ENCODE measurements around the gene POLA2.

POLA2 gene

DNA sequence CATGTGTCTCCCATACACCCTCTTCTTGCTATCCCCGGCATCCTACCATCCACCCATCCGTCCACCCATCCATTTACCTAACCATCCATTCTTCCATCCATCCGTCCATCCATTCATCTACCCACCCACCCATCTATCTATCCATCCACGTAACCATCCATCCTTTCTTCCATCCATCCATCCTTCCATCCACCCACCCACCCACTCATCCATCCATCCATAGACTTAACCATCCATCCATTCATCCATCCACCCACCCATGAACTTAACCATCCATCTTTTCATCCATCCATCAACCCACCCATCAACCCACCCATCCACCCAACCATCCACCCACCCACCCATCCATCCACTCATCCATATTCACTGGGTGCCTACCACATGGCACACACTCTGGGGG, 42.3 kb downstream of the POLA2 start:
- no peak for FAIRE-seq
- DNase-seq (ENCODE audit: extremely low spot score, insufficient read length, low read depth) = no peak

DNA sequence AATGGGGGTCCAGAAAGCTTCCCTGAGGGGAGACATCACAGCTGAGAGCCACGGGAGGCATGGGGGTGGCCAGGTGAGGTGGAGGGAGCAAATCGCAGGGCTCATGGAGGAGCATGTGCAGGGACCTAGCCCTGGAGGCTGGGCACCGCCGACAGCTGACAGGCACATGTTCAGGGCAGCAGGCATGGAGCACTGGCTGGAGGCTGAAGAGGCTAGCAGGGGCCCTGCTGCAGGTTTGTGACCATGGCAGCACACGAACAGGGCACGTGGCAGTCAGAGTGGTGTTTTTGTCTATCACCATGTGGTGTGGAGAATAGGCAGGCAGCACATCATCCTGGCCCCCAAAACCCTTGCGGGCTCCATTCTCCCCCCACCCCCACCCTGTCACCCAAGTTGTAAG, 42.9 kb downstream of the POLA2 start:
- no peak for FAIRE-seq

DNA sequence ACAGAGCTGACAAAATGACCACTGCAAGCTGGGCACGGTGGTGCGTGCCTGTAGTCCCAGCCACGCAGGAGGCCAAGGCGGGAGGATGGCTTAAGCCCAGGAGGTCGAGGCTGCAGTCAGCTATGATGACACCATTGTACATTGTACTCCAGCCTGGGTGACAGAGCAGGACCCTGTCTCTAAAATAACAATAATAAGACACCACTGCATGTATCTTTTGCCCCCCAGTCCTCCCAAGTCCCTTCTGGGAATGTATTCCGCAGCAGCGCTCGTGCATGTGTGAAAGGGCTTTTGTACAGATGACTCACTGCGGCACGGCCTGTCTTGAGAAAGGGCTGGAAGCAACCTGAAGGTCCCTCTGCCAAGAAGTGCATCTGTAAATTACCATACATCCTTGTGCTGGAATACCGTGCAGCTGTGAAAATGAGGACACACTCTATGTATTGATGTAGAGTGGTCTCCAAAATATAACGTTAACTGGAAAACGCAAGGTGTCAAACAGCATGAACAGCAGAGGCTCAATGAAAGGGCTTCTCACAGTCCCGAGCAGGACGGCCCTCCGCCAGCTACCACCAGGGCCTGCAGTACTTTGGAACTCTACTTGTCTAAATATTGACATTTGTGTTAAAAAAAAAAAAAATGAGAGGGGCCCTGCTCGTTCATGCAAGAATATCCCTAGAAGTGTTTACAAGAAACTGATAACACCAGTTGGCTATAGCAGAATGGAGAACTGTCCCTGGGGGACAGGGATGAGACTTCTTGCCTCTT, 43.9 kb downstream of the POLA2 start:
- DNase-seq (ENCODE audit: extremely low spot score, insufficient read length, low read depth) = no peak
- no peak for FAIRE-seq

More for the DNA sequence above, 42.9 kb downstream of the POLA2 start:
- no peak for DNase-seq (ENCODE audit: extremely low spot score, insufficient read length, low read depth)

DNA sequence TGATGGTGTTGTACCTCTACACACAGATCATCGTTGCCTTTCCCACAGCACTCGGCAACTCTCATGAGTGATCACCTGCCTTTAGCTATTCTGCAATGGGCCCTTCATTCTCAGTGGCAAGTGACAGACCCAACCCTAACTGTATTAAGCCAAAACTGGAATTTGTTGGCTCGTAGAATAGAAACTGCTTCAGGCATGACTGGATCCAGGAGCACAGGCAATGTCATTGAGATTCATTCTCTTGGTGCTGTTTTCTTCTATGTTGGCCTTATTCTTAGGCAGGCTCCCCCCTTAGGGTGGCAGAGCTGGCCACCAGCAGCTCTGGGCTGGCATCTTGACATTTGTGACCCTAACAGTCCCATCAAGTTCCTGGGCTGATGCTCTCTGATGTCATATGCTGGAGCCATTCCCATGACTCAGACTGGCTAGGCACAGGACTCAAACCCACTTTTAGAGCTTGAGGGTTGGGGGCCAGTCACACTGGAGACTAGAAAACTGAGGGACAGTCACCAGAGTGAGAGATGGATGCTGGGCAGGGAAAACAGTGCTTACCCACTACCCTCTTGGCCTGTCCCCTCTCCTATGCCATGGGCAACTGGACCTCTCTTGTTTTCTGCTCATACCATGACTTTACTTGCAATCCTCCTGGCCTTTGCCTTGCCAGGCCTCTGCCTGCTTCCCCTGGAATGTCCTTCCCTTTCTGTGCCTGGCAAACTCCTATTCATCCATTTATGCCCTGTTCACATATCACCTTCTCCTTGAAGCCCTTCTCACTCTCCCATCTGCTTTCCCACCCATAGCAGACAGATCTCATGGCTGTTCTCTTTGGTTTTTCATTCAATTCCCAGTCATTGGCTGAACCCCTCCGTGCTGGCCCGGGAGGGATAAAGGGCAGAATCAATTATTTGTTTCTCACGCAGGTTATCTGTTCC, 45.8 kb downstream of the POLA2 start:
- FAIRE-seq (no peak), DNase-seq (ENCODE audit: extremely low spot score, insufficient read length, low read depth) (no peak)

DNA sequence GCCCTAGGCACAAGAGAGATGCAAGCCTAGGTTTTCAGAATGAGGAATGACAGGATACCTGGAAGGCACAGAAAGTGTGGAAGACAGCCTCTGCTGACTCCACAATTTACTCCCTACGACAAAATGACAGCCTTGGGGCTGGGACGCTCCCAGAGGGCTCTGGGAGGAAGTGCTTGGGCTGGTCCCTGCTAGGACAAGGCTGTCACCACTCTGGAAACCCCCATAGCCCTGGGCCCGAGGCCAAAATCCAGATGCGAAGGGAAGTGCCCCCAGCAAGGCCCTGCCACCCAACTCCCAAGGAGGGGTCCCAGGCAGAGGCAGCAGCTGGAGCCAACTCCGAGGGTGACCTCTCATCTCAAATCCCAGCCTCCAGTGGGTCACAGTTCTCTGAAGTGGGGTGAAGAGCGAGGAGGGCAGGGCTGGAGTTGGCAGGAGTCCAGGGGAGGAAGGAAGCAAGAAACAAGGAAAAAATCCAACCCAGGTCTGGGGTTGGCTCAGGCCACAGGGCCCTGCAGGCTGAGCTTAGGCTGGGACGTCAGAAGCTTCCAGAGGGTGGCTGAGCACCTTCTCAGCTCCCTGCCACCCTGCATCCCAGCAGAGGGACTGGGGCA, 46.6 kb downstream of the POLA2 start:
- FAIRE-seq (no peak), DNase-seq (ENCODE audit: extremely low spot score, insufficient read length, low read depth) (no peak)

DNA sequence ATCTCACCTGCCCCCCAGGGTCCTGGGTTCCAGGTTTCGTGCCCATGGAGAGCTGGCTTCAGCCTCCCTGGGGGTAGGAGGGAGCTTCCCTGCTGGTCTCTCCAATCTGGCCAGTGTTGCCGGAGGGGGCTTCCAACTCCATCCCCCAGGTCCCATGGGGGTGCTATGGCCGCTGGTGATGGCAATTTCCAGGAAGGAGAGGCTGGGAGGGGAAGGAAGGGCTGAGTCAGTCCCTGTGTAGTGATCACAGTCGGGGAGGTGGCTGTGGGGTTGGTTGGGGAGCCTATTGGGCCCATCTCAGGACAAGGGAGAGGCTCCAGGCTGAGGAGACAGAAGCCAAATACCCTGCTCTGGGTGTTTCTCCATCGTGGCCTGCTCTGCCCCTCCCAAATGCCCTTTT, 47.2 kb downstream of the POLA2 start:
- FAIRE-seq (no peak), DNase-seq (ENCODE audit: extremely low spot score, insufficient read length, low read depth) (no peak)

DNA sequence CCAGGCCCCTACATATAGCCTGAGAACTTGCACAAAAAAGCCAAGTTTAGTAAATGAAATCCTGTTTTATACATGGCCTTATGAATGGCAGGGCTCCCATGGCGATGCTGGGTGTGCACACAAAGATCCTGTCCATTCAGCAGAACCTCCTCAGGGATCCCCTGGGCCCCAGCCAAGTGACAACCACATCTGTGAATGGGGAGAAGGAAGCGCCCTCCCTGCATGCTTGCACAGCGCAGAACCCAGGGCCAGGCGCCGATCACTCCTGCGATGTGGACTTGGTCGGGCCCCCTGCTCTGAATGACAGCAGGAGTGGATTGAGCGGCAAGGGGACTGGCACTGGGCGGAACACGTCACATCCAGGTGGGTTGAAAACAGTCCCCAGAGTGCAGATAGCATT, 48.5 kb downstream of the POLA2 start:
- DNase-seq (ENCODE audit: extremely low spot score, insufficient read length, low read depth) (no peak), FAIRE-seq (no peak)

GRCh38 chr11:65310736-65311135, 49.0 kb downstream of the POLA2 start:
- no peak for DNase-seq (ENCODE audit: extremely low spot score, insufficient read length, low read depth)

GRCh38 chr11:65311170-65311678, 49.5 kb downstream of the POLA2 start:
- DNase-seq (ENCODE audit: extremely low spot score, insufficient read length, low read depth) = no peak
- no peak for FAIRE-seq

More at GRCh38 chr11:65310736-65311135, 49.0 kb downstream of the POLA2 start:
- no peak for FAIRE-seq

GRCh38 chr11:65314501-65315203, 52.9 kb downstream of the POLA2 start, which contains the start of gene CDC42EP2:
TSS of gene CDC42EP2 (plus strand) at chr11:65314866. CDS start at chr11:65320899, 6,033 bp downstream.
- FAIRE-seq (peak; percentile 36), DNase-seq (ENCODE audit: extremely low spot score, insufficient read length, low read depth) (peak; percentile 69)

DNA sequence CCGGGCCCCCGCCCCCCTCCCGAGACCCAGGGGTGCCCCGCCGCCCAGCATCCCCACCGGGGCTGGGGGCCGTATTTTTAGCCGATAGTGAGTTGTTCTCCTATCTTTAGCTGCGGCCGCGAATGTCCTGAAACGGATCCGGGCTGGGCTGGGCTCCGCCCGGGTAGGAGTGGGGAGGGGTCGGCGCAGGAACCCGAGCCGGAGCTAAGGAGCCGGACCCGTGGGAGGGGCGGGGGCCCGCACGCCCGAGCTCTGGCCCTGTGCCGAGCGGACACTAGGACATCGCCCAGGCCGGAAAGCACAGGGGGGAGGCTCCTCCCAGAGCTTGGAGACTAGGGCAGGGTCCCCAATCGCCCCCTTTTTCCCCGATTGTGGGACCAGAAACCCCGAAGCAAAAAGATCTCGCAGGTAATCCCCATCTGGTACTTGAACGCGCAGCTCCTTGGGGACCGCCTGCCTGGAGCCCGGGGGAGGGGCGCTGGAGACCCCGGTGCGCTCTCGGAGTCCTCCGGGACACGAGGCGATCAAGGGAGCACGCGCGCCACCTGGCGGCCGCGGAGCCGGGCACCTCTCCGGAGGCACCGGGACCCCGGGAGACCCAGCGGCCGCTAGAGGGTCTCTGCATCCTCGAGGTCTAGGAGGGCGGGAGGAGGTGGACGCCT, 53.6 kb downstream of the POLA2 start:
- FAIRE-seq (no peak), DNase-seq (ENCODE audit: extremely low spot score, insufficient read length, low read depth) (peak; percentile 62)

GRCh38 chr11:65315866-65316226, 54.1 kb downstream of the POLA2 start:
- FAIRE-seq (no peak), DNase-seq (ENCODE audit: extremely low spot score, insufficient read length, low read depth) (no peak)

- no peak for DNase-seq (ENCODE audit: extremely low spot score, insufficient read length, low read depth)
- no peak for FAIRE-seq
These were observed 54.7 kb downstream of the POLA2 start for GRCh38 chr11:65316227-65317024.

DNA sequence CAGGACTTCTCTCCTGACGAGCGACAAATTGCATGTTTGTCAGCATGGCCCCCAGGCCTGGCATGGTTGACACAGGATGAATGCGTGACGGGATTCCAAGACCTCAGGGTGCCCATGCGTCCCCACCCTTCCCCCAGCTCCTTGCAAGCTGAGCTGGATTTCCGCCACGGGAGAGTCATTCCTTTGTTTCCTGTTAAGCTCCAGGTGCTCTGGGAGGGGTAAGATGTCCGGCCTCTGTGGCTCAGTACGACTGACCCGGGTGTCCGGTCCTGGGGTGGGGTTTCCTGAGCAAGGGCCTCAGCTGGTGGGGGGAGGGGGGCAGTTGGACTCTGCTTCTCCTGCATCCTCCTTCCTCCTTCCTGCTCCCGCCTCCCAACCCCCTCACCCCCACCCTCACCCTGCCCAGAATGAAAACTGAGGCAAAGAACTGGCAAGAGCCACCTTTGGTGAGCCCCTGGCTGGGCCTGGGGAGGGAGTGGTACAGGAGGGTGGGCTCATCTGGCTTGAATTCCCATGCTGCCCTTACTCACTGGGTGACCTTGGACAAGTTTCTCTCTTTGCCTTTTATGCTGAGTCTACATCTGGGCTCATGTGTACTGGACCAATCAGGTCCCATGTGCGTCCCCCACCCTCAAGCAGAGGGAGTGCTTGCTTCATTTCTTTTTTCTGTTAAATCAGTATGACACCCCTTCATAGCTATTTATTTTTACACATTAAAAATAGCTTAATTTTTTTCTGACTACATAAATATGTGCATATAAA, 55.4 kb downstream of the POLA2 start:
- FAIRE-seq = no peak
- DNase-seq (ENCODE audit: extremely low spot score, insufficient read length, low read depth) = no peak

GRCh38 chr11:65320386-65321075, 58.8 kb downstream of the POLA2 start:
- DNase-seq (ENCODE audit: extremely low spot score, insufficient read length, low read depth) = no peak

DNA sequence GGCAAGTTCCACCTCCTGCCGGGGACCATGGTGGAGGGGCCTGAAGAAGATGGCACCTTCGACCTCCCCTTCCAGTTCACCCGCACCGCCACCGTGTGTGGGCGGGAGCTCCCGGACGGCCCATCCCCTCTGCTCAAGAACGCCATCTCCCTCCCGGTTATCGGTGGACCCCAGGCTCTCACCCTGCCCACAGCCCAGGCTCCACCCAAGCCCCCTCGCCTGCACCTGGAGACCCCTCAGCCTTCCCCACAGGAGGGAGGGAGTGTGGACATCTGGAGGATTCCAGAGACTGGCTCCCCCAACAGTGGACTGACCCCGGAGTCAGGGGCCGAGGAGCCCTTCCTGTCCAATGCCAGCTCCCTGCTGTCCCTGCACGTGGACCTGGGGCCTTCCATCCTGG, 59.3 kb downstream of the POLA2 start:
- DNase-seq (ENCODE audit: extremely low spot score, insufficient read length, low read depth) = no peak
- no peak for FAIRE-seq

More at GRCh38 chr11:65320386-65321075, 58.8 kb downstream of the POLA2 start:
- no peak for FAIRE-seq

DNA sequence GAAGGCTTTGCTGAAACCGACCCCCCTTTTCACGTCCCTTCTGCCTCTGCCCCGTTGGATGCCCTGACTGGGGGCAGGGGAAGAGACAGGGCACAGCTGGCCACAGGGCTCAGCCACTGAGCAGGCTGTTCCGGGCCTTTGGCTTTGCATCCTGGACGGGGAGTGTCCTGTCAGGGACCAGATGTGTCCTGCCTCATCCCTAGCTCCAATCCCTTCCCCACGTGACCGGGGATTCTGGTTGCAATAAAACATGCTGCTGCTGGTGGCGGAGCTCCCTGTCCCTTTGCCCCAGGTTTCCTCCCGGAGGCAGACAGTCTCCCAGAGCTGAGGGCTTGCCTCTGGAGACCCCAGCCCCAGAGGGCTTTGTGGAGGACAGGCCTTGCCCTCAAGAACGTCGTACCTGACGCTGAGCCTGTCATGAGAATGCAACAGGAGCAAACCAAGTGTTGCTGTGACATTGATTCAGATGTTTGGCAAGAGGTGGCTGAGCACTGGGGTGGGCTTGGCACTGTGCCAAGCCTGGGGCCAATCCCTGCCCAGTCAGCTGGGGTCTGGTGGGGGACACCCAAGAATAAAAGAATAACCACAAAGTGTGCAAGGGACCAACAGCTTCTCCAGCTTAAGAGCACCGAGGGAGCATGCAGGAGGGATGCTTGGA, 60.2 kb downstream of the POLA2 start:
- DNase-seq (ENCODE audit: extremely low spot score, insufficient read length, low read depth) (no peak), FAIRE-seq (no peak)
